ENCODE results near the gene CSTA.

DNA sequence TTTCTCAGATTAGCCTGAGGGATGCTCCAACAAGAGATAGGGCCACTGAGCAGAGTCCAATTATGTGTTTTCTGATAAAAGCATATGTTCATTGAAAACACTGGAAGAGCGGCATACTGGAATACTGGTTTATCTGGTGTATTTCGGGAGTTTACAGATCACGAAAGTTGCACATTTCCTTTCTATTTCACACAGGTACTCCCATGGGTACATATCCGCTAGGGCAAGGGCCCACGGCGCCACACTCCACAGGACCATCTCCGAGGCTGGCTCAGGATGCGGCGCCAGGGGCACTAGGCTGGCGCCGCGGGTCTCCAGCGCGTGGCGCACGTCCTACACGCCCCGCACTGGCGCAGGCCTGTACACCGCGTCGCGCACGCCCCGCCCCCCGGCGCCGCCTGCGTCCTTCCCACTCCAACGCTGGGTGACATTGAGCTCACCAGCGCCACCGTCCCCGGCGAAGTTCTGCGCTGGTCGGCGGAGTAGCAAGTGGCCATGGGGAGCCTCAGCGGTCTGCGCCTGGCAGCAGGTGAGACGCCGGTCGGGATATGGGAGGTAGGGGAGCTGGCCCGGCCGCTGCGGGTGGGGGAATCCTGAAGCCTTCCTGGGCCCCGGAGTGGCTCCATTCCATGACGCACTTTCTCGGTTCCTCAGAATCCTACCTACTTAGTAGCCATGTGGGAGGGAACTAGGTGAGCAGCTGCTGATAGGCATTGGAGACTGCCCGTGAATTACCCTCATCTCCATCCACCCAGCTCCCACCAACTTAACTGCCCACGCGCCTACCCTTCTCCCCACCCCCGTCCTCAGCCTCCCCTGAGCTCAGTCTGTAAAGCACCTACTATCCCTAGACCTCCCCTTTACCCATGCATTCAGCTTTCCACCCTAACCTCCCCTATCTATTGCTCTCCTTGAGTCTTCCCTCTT lies 59.0 kb downstream of the CSTA start, which contains the start of gene FAM162A:
- TF ChIP-seq POLR2A (IDR thresholded peaks at IDR 0.05), result peak; percentile 93 to 96
- TF ChIP-seq, protein P1, sequence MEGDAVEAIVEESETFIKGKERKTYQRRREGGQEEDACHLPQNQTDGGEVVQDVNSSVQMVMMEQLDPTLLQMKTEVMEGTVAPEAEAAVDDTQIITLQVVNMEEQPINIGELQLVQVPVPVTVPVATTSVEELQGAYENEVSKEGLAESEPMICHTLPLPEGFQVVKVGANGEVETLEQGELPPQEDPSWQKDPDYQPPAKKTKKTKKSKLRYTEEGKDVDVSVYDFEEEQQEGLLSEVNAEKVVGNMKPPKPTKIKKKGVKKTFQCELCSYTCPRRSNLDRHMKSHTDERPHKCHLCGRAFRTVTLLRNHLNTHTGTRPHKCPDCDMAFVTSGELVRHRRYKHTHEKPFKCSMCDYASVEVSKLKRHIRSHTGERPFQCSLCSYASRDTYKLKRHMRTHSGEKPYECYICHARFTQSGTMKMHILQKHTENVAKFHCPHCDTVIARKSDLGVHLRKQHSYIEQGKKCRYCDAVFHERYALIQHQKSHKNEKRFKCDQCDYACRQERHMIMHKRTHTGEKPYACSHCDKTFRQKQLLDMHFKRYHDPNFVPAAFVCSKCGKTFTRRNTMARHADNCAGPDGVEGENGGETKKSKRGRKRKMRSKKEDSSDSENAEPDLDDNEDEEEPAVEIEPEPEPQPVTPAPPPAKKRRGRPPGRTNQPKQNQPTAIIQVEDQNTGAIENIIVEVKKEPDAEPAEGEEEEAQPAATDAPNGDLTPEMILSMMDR (IDR thresholded peaks at IDR 0.05), result peak; percentile 54 to 69 (median 63)

Data from uterus (tissue), 2 donors.